SK-N-SH treated with all-trans-retinoic acid at 6 μM for 48 hours (cell line): ENCODE results near the gene TNFRSF1B.

ENCODE experiments used
- ARNTL ChIP-seq: fragments of 450-650 bp; formaldehyde crosslinking; IDR thresholded peaks from 2 replicates; pipeline ENCODE4 v1.5.0; 2020; ENCODE audit warnings: low read depth, mild to moderate bottlenecking, moderate library complexity, borderline replicate concordance
- BACH2 ChIP-seq: fragments of 250-450 bp; sonication (Bioruptor Pico); IDR thresholded peaks from 2 replicates; pipeline ENCODE4 v1.9.0; 2021; ENCODE audit warnings: mild to moderate bottlenecking, borderline replicate concordance
- SNAI2 ChIP-seq: fragments of 250-450 bp; sonication (Bioruptor Pico); IDR thresholded peaks from 2 replicates; pipeline ENCODE4 v1.5.0; 2020; ENCODE audit warnings: mild to moderate bottlenecking, moderate library complexity
- TCF4 ChIP-seq: fragments of 250-450 bp; sonication (Bioruptor Pico); IDR thresholded peaks from 2 replicates; pipeline ENCODE4 v1.8.0; 2021; ENCODE audit warnings: mild to moderate bottlenecking, moderate library complexity, borderline replicate concordance
- TOX ChIP-seq: fragments of 250-450 bp; sonication (Bioruptor Pico); IDR thresholded peaks from 2 replicates; pipeline ENCODE4 v1.8.0; 2021; ENCODE audit warnings: mild to moderate bottlenecking, moderate library complexity, borderline replicate concordance
- ZFP30 ChIP-seq: fragments of 450-650 bp; formaldehyde crosslinking; IDR thresholded peaks from 2 replicates; pipeline ENCODE4 v1.5.0; 2022; ENCODE audit warnings: mild to moderate bottlenecking, moderate library complexity
- ZNF565 ChIP-seq: fragments of 450-650 bp; formaldehyde crosslinking; conservative IDR thresholded peaks from 2 replicates; pipeline ENCODE4 v1.5.0; 2020; ENCODE audit warnings: low read depth, mild to moderate bottlenecking, moderate library complexity
- TF ChIP-seq, protein P1 (sequence below): fragments of 250-450 bp; sonication (Bioruptor Pico); IDR thresholded peaks from 2 replicates; pipeline ENCODE4 v1.5.1; 2021; ENCODE audit warnings: mild to moderate bottlenecking, moderate library complexity
- TF ChIP-seq, protein P2 (sequence below): fragments of 250-450 bp; sonication (Bioruptor Pico); IDR thresholded peaks from 2 replicates; pipeline ENCODE4 v1.8.0; 2021; ENCODE audit warnings: low read depth, mild to moderate bottlenecking, moderate library complexity, borderline replicate concordance
- TF ChIP-seq, protein P3 (sequence below): fragments of 250-450 bp; sonication (Bioruptor Pico); IDR thresholded peaks from 2 replicates; pipeline ENCODE4 v1.5.1; 2020; ENCODE audit warnings: low read depth, mild to moderate bottlenecking, moderate library complexity

DNA sequence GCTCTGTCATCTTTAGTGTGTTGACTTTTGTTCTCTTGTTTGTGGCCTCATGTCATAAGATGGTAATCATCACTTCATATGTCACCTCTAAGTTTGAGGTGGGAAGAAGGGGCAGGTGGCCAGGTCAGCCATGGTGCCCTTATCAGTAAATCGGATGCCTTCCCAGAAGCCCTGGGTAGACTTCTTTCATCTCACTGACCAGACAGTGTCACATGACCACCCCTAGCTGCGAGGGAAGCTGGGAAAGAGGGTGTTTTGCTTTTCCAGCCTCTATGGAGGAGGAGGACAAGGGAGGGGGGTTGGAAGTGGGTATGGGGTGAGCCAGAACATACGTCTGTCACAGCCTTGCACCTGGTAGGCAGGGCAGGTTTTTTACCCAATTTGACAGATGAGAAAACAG, 28.6 kb downstream of the TNFRSF1B start:
- TF ChIP-seq, protein P1, sequence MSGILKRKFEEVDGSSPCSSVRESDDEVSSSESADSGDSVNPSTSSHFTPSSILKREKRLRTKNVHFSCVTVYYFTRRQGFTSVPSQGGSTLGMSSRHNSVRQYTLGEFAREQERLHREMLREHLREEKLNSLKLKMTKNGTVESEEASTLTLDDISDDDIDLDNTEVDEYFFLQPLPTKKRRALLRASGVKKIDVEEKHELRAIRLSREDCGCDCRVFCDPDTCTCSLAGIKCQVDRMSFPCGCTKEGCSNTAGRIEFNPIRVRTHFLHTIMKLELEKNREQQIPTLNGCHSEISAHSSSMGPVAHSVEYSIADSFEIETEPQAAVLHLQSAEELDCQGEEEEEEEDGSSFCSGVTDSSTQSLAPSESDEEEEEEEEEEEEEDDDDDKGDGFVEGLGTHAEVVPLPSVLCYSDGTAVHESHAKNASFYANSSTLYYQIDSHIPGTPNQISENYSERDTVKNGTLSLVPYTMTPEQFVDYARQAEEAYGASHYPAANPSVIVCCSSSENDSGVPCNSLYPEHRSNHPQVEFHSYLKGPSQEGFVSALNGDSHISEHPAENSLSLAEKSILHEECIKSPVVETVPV (CRISPR knock-in tag): no peak
- TF ChIP-seq ZNF565 (CRISPR knock-in tag) (no peak), SNAI2 (no peak), BACH2 (CRISPR knock-in tag) (no peak), TCF4 (no peak), ZFP30 (CRISPR knock-in tag) (no peak), TOX (CRISPR knock-in tag) (no peak), ARNTL (CRISPR knock-in tag) (no peak)
- TF ChIP-seq, protein P2, sequence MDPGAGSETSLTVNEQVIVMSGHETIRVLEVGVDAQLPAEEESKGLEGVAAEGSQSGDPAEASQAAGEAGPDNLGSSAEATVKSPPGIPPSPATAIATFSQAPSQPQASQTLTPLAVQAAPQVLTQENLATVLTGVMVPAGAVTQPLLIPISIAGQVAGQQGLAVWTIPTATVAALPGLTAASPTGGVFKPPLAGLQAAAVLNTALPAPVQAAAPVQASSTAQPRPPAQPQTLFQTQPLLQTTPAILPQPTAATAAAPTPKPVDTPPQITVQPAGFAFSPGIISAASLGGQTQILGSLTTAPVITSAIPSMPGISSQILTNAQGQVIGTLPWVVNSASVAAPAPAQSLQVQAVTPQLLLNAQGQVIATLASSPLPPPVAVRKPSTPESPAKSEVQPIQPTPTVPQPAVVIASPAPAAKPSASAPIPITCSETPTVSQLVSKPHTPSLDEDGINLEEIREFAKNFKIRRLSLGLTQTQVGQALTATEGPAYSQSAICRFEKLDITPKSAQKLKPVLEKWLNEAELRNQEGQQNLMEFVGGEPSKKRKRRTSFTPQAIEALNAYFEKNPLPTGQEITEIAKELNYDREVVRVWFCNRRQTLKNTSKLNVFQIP (CRISPR knock-in tag): no peak
- TF ChIP-seq, protein P3, sequence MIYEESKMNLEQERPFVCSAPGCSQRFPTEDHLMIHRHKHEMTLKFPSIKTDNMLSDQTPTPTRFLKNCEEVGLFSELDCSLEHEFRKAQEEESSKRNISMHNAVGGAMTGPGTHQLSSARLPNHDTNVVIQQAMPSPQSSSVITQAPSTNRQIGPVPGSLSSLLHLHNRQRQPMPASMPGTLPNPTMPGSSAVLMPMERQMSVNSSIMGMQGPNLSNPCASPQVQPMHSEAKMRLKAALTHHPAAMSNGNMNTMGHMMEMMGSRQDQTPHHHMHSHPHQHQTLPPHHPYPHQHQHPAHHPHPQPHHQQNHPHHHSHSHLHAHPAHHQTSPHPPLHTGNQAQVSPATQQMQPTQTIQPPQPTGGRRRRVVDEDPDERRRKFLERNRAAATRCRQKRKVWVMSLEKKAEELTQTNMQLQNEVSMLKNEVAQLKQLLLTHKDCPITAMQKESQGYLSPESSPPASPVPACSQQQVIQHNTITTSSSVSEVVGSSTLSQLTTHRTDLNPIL (CRISPR knock-in tag): no peak
